NCI-H2171 (cell line): ENCODE results near the gene BAD.
A peak's percentile ranks its signal among the peaks of the same experiment; 100 is the strongest.
"Not testable (repeated sequence)": the region's sequence is repeated elsewhere in the genome, so short reads cannot be mapped to it uniquely, and the experiment has no call there.

Source experiments
- DNase-seq: peaks from one replicate; lab custom pipeline; 2025; lab: John Stamatoyannopoulos, UW

Gene BAD

DNA sequence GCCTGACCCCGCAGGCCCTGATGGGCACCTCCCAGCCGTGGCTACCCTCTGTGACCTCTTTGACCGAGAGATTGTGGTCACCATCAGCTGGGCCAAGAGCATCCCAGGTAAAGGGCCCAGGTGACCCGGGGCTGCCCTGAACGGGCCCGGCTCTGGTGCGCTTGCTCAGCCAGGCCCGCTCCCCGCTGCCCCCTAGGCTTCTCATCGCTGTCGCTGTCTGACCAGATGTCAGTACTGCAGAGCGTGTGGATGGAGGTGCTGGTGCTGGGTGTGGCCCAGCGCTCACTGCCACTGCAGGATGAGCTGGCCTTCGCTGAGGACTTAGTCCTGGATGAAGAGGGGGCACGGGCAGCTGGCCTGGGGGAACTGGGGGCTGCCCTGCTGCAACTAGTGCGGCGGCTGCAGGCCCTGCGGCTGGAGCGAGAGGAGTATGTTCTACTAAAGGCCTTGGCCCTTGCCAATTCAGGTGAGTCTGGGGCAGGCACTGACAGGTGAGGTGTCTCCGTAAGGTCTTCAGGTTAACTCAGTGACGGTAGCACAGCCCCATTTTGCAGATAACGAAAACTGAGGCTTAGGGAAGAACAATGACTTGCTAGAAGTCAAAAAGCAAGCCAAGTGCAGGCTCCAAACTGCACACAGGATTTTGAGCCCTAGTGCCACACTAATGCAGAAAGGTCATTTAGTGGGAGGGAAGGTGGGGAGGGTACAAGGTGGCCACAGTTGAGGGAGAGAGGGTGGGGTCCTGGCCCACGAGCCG is 30.5 kb upstream of the BAD start:
- DNase-seq = no peak

GRCh38 chr11:64314146-64314804 is 29.8 kb upstream of the BAD start:
- DNase-seq = no peak

- no peak for DNase-seq
Measured at GRCh38 chr11:64313491-64314145, 29.2 kb upstream of the BAD start.

GRCh38 chr11:64312947-64313346 is 28.5 kb upstream of the BAD start:
- DNase-seq = no peak

DNA sequence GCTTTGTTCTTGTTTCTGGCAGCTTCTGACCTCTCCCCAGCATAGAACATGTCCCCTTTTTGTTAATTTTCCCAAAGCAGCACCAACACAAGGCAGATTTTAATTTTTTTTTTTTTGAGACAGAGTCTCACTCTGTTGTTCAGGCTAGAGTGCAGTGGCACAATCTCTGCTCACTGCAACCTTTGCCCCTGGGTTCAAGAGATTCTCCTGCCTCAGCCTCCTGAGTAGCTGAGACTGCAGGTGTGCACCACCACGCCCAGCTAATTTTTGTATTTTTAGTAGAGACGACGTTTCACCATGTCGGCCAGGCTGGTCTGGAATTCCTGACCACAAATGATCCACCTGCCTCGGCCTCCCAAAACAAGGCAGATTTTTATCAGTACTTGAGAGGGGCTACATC is 23.3 kb upstream of the BAD start:
- DNase-seq = not testable (repeated sequence)

DNA sequence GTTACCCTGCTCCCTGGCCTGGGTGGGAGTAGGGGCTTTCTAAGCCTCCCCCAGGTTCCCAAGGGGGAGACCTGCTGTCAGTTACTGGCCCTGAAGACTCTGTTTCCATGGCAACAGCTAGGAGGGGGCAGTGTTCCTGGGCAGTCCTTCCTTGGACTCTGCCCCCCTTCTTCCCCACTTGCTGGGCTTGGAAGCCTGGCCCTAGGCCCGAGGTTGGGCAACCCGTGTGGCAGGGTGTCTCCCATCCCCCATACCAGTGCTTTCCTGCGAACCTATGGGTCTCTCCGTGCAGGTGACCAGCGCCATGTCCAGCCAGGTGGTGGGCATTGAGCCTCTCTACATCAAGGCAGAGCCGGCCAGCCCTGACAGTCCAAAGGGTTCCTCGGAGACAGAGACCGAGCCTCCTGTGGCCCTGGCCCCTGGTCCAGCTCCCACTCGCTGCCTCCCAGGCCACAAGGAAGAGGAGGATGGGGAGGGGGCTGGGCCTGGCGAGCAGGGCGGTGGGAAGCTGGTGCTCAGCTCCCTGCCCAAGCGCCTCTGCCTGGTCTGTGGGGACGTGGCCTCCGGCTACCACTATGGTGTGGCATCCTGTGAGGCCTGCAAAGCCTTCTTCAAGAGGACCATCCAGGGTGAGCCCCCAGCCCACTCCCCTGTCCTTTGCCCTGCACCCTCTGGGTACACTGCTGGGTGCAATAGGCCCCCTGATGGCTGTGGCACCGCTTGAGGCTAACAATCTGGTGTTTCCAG is 22.6 kb upstream of the BAD start:
- no peak for DNase-seq

- no peak for DNase-seq
Measured at GRCh38 chr11:64306563-64306875, 22.1 kb upstream of the BAD start.

- no peak for DNase-seq
Measured at GRCh38 chr11:64305691-64306562, 21.5 kb upstream of the BAD start.

DNA sequence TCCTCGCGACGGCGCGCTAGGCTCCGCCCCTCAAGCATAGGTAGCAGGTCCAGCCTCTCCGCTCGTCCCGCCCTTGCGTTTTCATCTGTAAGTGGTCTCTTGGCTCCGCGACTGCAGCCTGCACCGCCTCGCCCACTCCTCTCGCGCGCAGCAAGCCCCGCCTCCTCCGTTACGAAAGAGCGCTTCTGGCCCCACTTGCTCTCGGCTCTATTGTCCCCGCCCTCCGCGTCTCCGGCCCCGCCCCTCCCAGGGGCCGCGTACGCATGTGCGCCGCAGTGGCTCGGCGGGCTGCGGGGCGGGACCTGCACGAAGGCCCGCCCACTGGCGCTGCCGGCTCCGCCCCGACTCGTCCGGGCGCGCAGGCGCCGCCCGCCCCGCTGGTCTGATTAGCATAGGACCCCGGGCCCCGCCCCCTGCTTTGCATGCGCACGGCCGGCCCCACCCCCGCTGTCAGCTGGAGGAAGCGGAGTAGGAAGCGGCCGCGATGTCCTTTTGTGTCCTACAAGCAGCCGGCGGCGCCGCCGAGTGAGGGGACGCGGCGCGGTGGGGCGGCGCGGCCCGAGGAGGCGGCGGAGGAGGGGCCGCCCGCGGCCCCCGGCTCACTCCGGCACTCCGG is 20.7 kb upstream of the BAD start, which contains the start of gene ESRRA:
ESRRA (plus strand) TSS at position 450 of the 616 bp plus-strand sequence. CDS start 1,656 bp downstream, outside the sequence.
- peak; percentile 100 for DNase-seq

DNA sequence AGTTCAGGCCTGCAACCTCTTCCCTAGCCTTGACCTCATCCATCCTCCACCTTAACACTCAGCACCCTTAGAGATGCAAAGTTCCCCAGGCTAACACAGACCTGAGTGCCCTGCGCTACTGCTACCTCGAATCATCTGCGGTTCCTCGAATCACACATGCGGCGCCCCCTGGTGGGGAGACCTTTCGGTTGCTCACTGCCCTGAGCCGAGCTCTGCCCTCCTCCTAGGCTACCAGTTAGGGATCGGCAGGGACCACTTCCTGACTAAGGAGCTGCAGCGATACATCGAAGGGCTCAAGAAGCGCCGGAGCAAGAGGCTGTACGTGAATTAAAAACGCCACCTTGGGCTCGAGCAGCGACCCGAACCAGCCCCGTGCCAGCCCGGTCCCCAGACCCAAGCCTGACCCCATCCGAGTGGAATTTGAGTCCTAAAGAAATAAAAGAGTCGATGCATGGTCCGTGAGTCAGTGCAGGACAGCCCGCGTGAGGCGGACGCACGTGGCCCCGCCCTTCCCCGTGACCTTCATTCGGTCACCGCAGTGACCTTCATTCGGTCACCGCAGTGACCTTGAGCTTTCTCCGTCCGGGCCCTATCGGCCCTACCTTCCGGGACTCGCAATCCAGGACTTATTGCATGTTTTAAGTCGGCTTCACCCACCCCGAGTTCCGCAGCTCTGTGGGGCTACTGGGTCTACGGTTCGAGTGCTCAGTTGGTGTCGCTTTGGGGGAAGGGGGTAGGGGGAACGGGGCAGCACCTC is 20.0 kb upstream of the BAD start:
- peak; percentile 85 for DNase-seq

- no peak for DNase-seq
Measured at GRCh38 chr11:64304032-64304315, 19.5 kb upstream of the BAD start.

DNA sequence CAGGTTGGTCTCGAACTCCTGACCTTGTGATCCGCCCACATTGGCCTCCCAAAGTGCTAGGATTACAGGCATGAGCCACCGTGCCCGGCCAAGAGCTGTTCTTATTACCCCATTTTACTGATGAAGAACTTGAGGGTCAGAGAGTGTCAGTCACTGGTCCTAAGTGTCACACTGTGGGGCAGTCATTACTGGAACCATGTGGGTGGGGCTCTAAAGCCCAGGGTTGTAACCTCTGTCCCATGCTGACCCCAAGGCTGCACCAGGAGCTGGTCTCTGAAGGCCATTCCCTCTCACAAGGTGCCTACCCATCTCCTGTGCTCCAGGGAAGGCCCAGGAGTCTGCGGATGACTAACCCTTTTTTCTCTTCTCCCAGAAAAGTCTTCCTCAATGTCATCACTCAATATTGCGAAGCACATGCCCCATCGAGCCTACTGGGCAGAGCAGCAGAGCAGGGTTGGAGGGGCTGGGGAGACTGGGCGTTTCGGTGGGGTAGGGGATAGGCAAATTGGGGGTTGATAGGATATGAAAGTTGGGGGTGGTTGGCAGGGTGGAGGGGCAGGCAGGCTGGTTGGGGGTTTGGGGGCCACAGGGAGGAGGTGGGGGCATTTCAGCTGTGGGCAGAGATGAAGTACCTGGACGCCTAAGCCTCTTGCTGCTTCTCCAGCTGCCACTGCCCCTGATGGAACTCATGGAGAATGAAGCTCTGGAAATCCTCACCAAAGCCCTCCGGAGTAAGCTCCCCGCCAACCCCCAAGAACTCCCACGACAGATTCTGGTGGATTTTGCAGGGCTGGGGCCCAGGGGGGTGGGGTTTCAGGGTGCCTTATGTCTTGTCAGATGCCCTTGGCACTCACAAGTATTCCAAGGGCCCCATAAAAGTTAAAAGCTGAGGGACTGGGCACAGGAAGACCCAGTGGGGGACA is 18.9 kb upstream of the BAD start:
- DNase-seq = no peak

DNA sequence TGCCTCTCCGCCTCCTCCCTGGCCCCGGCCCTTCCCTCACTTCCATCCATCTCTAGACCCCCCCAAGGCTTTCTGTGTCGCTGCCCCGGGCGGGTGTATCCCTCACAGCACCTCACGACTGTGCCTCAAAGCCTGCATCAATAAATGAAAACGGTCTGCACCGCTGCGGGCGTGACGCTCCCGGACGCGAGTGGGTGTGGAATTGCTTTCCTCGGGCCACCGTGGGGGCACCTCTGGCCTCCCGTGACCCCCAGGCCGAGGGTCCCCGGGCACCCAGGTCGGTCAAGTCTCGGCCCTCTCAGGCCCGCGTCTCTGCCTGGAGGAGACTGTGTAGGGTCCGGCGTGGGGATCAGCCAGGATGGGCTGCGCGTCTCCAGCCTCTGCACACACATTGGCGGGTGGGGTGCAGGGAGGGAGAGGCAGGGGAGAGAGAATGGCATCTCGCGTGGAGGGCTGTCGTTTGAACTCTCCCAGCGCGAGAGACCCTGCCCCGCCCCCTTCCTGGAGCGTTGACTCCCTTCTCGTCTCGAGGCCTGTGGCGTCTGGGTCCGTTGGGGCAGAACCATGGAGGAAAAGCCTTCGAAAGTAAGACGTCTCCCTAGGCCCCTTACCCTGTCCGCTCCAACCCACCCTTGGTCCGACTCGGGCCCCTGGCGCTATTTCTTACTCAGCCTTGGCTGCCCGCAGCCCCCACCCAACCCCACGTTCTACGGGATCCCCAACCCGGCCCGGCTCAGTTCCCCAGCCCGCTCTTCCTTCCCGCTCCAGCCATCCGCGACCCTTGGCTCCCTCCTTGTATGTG is 15.6 kb upstream of the BAD start, which contains the start of gene CATSPERZ:
CATSPERZ (plus strand) TSS at position 512 of the 802 bp plus-strand sequence; CDS start at position 565, 53 bp downstream.
- DNase-seq = no peak

DNA sequence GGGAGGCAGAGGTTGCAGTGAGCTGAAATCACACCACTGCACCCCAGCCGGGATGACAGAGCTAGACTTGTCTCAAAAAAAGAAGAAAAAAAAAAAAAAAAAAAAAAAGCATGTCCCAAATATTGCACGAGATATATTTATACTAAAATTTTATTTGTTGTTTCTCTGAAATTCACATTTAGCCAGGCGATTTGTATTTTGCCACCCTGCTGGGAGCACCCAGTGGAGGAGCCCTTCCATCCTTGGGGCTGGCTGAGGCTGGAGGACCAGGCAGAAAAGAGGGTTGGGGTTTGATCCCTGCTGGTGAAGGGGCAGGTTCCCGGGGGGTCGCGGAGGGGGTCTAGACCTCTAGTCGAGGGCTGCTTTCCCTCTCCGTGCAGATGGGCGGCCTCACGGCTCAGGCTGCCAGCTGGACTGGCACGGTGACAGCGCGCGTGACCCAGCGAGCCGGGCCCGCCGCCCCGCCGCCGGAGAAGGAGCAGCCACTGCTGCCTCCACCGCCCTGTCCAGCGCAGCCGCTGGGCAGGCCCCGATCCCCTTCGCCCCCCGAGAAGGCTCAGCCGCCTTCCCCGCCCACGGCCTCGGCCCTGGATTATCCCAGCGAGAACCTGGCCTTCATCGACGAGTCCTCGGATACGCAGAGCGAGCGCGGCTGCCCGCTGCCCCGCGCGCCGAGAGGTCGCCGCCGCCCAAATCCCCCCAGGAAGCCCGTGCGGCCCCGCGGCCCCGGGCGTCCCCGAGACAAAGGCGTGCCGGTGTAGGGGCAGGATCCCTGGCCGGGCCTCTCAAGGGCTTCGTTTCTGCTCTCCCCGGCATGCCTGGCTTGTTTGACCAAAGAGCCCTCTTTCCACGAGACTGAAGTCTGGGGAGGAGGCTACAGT is 14.7 kb upstream of the BAD start:
- no peak for DNase-seq

DNA sequence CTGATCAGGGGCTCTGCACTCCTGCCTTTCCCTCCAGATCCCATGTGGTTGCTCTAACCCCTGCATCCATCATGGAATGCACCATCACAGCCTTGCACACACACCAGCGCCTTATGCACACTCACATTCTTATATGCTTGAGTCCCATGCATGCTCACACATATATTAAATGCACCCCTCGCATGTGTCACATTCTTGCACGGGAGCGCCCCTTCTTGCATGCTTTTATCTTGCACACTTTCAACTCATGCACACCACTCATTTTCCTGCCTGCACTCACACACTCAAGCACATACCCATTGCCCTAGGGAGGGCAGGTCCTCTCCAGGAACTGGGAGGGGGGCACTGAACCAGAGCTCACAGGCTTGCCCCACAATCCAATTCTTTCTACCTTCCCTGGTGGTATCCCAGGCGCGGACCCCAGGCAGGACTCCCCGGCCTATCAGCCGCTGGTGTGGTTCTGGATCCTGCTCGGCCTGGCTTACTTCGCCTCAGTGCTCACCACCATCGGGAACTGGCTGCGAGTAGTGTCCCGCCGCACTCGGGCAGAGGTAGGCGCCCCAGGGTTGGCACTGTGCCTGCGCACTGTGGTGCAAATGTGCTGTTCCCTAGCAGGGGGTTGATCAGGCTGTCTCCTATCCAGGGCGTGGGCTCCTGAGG is 13.4 kb upstream of the BAD start:
- DNase-seq = no peak

DNA sequence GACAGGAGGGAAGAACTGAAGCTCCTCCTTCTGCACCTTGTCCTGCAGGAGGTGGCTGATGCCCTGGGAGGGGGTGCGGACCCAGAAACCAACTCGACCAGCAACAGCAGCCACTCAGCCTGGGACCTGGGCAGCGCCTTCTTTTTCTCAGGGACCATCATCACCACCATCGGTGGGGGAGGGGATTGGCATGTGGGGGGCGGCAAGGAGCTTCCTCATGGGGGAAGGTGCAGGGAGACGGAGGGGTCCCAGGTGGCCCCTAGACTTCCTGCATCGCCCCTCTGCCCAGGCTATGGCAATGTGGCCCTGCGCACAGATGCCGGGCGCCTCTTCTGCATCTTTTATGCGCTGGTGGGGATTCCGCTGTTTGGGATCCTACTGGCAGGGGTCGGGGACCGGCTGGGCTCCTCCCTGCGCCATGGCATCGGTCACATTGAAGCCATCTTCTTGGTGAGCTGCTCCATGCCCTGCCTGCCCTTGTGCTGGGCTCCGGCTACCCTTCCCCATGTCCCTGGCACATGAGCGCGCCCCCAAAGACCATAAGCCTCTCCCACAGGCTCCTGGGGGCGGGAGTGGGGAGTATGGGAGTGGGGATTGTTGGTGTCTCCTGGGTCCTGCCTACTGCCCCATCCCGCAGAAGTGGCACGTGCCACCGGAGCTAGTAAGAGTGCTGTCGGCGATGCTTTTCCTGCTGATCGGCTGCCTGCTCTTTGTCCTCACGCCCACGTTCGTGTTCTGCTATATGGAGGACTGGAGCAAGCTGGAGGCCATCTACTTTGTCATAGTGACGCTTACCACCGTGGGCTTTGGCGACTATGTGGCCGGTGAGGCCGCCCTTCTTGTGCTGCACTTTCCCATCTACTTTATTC is 12.6 kb upstream of the BAD start:
- no peak for DNase-seq
